Measurements from ENCODE around the gene DNAL1. TPM values are rescaled to one million over a fixed set of nuclear protein-coding genes. Genes with fewer than 3 reads are reported as not detected.

Gene DNAL1
- total and polyA plus RNA-seq, 9 donors = 5.7 to 10.9 (median 6.7) TPM

DNA sequence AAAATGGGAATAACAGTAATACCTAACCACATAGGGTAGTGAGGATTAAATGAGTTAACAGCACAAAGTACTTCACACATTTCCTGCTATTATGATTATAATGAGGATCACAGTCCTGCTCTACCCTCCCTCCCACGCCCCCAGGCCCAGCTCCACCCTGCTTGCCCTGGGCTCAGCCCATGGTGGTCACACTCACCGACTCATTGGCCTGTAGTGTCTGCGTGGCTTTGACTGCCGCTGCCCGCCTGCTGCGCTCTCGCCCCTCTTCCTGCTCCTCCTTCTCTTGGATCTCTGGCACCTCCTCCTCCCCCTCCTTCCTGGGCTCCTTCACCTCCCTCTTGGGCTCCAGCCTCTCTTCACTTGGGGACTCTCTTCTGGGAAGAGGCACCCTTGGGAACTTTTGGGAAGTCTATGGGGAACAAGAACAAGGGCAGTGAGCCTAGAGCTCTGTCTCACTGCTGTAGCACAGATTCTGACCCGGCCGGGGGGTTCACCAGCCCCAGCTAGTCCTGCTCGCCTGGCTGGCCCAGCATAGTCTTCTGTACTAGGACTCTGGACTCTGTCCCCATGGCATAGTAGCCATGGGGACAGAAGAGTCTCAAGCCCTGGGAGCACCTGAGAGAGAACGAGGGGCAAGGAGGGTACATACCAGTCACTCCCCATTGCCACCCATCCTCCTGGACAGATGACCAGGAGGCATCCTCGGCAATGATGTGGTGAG is 76.5 kb downstream of the DNAL1 start:
- Histone ChIP-seq H3K9me3 (replicated peaks; ENCODE audit: control insufficient read depth, low read depth, low read length) (no peaks in the 10 kb centered on the region), H3K4me3 (ENCODE audit: low read length) (no peak overlapping the region), H3K4me1 (ENCODE audit: control insufficient read depth, insufficient read depth, low read length) (peaks cover 52% of the 10 kb centered on the region), H3K36me3 (ENCODE audit: control insufficient read depth, insufficient read depth, low read length) (peaks cover 90% of the 10 kb centered on the region), H3K27me3 (ENCODE audit: control insufficient read depth, insufficient read depth, low read length) (no peaks in the 10 kb centered on the region), H3K27ac (ENCODE audit: low read length) (no peak overlapping the region)
- no peak for DNase-seq
- 74% methylated on average over 12 of the region's 12 CpGs for WGBS (ENCODE audit: insufficient coverage)

DNA sequence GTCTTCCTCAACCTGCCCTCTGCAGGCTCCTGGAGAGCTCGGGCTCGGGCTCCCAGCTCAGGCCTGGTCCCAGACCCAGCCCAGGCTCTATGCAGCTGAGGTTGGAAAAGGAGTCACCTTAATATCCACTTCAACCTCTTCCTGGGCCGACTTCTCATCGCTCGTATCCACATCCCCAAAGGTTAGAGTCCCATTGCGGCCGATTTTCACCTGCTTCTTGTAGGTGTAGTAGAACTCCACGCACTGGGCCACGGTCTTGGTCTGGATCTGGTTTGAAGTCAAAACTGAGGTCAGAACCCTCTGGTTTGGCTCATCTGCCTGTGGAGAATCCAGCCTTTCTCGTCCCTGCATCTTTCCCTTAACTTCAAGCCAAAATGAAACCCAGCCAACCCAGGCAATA is 77.8 kb downstream of the DNAL1 start:
- no peaks in the 10 kb centered on the region for H3K27me3 ChIP-seq (ENCODE audit: control insufficient read depth, insufficient read depth, low read length)
- H3K36me3 ChIP-seq (ENCODE audit: control insufficient read depth, insufficient read depth, low read length) = peaks cover 93% of the 10 kb centered on the region
- no peak for DNase-seq
- H3K27ac ChIP-seq (ENCODE audit: low read length) = no peak overlapping the region
- H3K4me1 ChIP-seq (ENCODE audit: control insufficient read depth, insufficient read depth, low read length) = peaks cover 59% of the 10 kb centered on the region
- H3K4me3 ChIP-seq (ENCODE audit: low read length) = no peak overlapping the region
- 100% methylated on average over 2 of the region's 10 CpGs for WGBS (ENCODE audit: insufficient coverage)
- H3K9me3 ChIP-seq (replicated peaks; ENCODE audit: control insufficient read depth, low read depth, low read length) = no peaks in the 10 kb centered on the region

DNA sequence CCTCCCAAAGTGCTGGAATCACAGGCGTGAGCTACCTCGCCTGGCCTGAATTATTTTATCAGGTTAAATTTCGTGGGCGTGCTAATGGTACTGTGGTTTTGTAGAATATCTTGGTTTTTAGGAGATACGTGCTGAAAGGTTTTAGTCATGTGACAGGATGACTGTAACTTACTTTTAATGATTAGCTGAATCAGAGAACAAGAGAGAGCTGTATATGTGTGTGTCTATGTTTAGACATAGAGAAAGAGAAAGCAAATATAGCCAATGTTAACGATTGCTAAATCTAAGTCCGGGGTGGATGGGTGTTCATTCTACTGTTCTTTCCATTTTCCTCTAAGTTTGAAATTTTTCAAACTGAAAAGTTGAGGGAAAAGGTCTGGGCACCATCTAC is 78.6 kb downstream of the DNAL1 start:
- no peak overlapping the region for H3K4me3 ChIP-seq (ENCODE audit: low read length)
- peak overlapping the region; percentile 71 for H3K27ac ChIP-seq (ENCODE audit: low read length)
- no peaks in the 10 kb centered on the region for H3K9me3 ChIP-seq (replicated peaks; ENCODE audit: control insufficient read depth, low read depth, low read length)
- no peak for DNase-seq
- 52% methylated on average over 2 of the region's 7 CpGs for WGBS (ENCODE audit: insufficient coverage)
- peaks cover 93% of the 10 kb centered on the region for H3K36me3 ChIP-seq (ENCODE audit: control insufficient read depth, insufficient read depth, low read length)
- H3K27me3 ChIP-seq (ENCODE audit: control insufficient read depth, insufficient read depth, low read length) = no peaks in the 10 kb centered on the region
- H3K4me1 ChIP-seq (ENCODE audit: control insufficient read depth, insufficient read depth, low read length) = peaks cover 53% of the 10 kb centered on the region

DNA sequence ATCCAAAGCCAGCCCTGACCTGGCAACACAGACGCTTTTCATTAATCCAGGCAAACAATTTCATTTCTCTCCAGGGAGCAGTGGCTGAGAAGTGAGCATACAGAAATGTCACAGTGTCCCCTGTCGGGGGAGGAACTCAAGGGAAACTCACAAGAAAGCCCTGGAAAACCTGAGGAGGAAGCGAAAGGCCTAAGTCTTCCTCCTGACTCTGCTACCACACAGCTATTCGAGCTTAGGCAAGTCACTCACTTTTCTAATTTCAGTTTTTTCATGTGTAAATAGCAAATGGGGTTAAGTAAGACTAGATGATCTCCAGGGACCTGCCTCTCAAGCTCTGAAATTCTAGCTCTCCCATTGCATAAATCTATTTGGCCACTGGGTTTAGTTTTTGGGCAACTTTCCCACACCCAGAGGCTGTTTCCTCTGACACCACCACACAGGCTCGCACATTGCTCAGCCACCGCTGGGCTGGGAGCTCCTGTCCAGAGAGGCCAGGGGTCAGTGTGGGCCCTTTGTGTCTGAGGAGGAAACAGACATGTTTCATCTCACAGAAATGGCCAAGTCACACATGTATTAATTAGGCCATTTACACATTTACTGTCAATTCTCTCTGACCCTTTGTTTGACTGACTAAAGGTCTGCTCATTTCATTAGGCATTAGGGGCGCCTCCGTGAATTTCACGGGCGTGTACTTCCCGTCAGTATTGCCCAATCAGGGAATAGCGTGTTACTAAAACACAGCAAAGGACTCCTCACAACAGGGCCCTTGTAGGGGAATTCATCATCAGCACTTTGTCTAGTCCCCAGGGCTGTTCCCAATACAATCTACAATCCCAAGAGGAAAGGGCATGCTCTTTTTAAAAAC is 79.2 kb downstream of the DNAL1 start:
- Histone ChIP-seq H3K27ac (ENCODE audit: low read length) (peak overlapping the region; percentile 71), H3K36me3 (ENCODE audit: control insufficient read depth, insufficient read depth, low read length) (peaks cover 94% of the 10 kb centered on the region), H3K4me3 (ENCODE audit: low read length) (no peak overlapping the region), H3K9me3 (replicated peaks; ENCODE audit: control insufficient read depth, low read depth, low read length) (no peaks in the 10 kb centered on the region), H3K27me3 (ENCODE audit: control insufficient read depth, insufficient read depth, low read length) (no peaks in the 10 kb centered on the region), H3K4me1 (ENCODE audit: control insufficient read depth, insufficient read depth, low read length) (peaks cover 53% of the 10 kb centered on the region)
- WGBS (ENCODE audit: insufficient coverage) = 53% methylated on average over 2 of the region's 12 CpGs
- peak; percentile 78 for DNase-seq

DNA sequence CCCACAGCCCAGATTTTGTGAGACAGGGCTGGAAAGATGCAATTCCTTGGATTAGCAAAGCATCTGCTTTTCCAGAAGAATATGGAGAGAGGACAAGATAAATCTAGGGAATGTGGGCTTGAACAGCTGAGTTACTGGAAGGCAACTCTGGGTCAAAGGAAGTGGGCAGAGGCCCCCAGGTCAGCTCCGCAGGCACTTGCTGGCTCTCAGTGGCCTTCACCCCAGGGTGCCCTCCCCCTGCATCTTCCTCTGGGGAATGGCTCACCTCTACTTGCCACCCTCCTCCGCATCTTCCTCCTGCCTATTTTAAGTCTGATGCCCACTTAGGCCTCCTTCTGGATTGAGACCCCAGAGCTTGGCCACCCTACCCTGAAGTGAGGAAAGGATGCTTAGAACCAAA is 79.9 kb downstream of the DNAL1 start:
- no peaks in the 10 kb centered on the region for H3K9me3 ChIP-seq (replicated peaks; ENCODE audit: control insufficient read depth, low read depth, low read length)
- no peaks in the 10 kb centered on the region for H3K27me3 ChIP-seq (ENCODE audit: control insufficient read depth, insufficient read depth, low read length)
- H3K4me3 ChIP-seq (ENCODE audit: low read length) = no peak overlapping the region
- peaks cover 49% of the 10 kb centered on the region for H3K4me1 ChIP-seq (ENCODE audit: control insufficient read depth, insufficient read depth, low read length)
- 80% methylated on average over 1 of the region's 2 CpGs for WGBS (ENCODE audit: insufficient coverage)
- H3K36me3 ChIP-seq (ENCODE audit: control insufficient read depth, insufficient read depth, low read length) = peaks cover 94% of the 10 kb centered on the region
- peak overlapping the region; percentile 71 for H3K27ac ChIP-seq (ENCODE audit: low read length)
- DNase-seq = no peak

DNA sequence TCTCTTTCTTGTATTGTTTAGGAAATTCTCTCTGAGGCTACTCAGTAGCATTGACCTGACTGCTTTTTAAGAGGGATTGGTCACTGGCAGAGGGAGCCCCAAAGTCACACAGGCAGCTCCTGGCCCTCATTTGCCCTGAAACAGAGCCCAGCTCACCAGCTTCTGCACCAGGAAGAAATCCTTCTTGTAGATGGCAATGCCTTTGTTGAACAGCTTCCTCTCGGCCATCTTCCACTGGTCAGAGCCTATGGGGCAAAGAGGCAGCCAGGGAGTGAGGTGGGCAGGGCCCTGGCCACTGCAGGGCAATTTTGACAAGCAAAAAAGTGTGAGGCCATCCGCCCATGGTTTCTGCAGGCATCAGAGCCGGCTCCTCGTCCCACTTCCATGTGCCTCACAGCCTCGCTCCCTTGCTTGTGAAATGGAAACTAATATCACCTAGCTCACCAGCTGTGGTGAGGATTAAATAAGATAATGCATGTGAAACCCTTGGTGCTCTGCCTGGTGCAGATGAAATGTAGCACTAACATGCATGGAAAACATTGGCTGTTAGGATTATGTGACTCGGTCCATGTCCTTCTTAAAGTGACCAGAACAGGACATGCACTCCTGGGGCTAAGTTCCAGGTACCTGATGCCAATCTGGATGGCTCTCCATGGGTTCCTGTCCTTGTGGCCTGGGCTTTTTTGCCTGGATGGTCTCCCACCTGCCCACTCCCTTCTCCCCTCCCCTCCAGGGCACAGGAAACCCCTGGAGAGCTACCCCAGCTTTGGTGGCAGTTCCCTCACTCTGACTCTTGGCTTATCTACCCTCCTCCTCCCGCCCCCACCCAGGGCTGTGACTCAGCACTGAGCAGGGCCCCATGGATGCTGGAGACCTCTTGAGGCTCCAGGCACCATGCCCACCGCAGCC is 80.6 kb downstream of the DNAL1 start:
- DNase-seq = no peak
- H3K9me3 ChIP-seq (replicated peaks; ENCODE audit: control insufficient read depth, low read depth, low read length) = no peaks in the 10 kb centered on the region
- H3K4me1 ChIP-seq (ENCODE audit: control insufficient read depth, insufficient read depth, low read length) = peaks cover 47% of the 10 kb centered on the region
- no peak overlapping the region for H3K4me3 ChIP-seq (ENCODE audit: low read length)
- peaks cover 96% of the 10 kb centered on the region for H3K36me3 ChIP-seq (ENCODE audit: control insufficient read depth, insufficient read depth, low read length)
- WGBS (ENCODE audit: insufficient coverage) = 73% methylated on average over 3 of the region's 8 CpGs
- no peaks in the 10 kb centered on the region for H3K27me3 ChIP-seq (ENCODE audit: control insufficient read depth, insufficient read depth, low read length)
- H3K27ac ChIP-seq (ENCODE audit: low read length) = no peak overlapping the region

DNA sequence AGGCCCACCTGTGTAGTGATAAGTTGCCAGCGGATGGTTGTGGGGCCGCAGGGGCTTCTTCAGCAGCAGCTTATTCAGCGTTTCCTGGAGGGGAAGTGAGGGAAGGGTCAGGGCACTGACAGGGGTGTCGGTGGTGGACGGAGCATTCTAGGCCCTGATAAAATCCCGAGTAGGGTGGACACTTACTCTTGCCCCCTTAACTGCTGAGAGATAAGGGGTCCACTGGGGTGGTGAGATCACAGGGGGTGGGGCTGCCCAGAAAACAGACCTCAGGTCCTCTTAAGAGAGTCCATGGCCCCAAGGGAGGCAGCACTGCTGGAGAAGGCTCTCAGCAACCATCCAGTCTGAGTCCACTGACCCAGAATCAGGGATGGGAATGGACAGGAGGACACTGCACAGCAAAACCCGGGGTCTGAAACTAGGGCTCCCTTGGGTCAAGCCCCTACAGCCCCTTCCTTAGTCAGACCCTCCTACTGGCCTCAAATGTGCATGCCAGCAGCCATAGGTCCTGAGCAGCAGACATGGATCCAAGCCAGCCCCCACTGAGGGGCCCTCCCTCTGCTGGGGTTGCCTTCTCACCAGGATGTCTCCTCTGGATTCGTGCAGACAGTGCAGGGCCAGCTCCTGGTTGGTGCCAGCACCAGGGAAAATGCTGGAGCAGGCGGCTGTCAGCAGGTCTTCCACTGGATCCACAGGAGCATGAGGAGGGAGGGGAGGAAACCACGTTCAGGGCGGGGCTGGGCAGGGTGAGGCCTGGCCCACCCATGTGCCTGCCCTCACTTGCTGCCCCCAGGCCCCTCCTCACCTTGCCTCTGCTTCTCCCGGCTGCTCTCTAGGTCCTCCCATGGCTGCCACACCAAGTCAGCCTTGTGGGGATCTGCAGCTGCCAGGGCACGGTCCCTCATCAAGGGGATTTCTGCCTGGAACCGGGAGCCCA is 81.5 kb downstream of the DNAL1 start:
- no peaks in the 10 kb centered on the region for H3K27me3 ChIP-seq (ENCODE audit: control insufficient read depth, insufficient read depth, low read length)
- no peak for DNase-seq
- 62% methylated on average over 9 of the region's 14 CpGs for WGBS (ENCODE audit: insufficient coverage)
- peaks cover 47% of the 10 kb centered on the region for H3K4me1 ChIP-seq (ENCODE audit: control insufficient read depth, insufficient read depth, low read length)
- no peak overlapping the region for H3K27ac ChIP-seq (ENCODE audit: low read length)
- peaks cover 95% of the 10 kb centered on the region for H3K36me3 ChIP-seq (ENCODE audit: control insufficient read depth, insufficient read depth, low read length)
- no peak overlapping the region for H3K4me3 ChIP-seq (ENCODE audit: low read length)
- H3K9me3 ChIP-seq (replicated peaks; ENCODE audit: control insufficient read depth, low read depth, low read length) = no peaks in the 10 kb centered on the region

DNA sequence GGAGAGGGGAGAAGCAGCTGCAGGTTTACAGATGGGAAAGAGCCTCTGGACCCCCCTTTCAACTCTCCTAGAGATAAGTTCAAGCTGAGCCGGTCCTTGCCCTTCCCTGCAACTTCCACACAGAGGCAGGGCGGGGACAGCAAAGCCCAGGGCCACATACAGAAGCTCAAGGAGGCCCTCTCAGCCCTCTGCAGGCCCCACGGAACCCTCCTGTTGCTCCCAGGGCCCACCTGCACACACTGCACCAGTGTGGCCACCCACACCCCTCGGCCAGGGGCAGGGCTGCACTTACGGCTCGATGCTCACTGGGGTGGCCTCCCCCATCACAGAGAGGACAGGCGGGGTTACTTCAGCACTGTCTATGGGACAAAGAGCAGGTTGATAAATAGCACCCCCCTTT is 82.4 kb downstream of the DNAL1 start:
- DNase-seq = no peak
- H3K4me3 ChIP-seq (ENCODE audit: low read length) = no peak overlapping the region
- no peaks in the 10 kb centered on the region for H3K27me3 ChIP-seq (ENCODE audit: control insufficient read depth, insufficient read depth, low read length)
- peaks cover 90% of the 10 kb centered on the region for H3K36me3 ChIP-seq (ENCODE audit: control insufficient read depth, insufficient read depth, low read length)
- peaks cover 47% of the 10 kb centered on the region for H3K4me1 ChIP-seq (ENCODE audit: control insufficient read depth, insufficient read depth, low read length)
- H3K27ac ChIP-seq (ENCODE audit: low read length) = no peak overlapping the region
- no peaks in the 10 kb centered on the region for H3K9me3 ChIP-seq (replicated peaks; ENCODE audit: control insufficient read depth, low read depth, low read length)
- 91% methylated on average over 4 of the region's 7 CpGs for WGBS (ENCODE audit: insufficient coverage)

DNA sequence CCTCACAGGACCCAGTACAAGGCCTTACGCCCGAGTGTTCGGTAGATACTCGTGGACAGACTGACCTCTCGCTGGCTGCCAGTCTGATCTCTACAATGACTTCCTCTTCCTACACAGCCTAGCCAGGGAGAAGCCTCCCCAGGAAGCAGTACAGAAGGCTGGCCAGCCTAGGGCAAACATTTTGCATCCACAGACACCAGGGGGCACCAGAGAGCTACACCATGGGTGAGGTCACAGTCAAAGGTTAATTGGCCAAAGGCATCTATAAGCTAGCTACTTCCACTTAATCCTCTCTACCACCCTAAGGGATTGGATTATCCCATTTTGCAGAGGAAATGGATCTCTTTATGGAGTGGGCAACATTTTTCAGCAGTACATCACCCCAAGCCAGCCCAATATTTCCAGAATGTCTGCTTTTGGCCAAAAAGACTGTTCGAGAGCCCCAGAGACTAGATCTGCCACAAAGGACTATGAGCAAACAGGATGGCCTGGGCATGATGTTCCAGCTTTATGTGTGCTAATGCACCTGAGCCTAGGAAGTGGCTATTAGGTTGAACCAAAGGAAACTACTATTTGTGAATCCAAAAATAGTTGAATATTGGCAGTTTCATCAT is 84.0 kb downstream of the DNAL1 start:
- Histone ChIP-seq H3K4me1 (ENCODE audit: control insufficient read depth, insufficient read depth, low read length) (peaks cover 44% of the 10 kb centered on the region), H3K36me3 (ENCODE audit: control insufficient read depth, insufficient read depth, low read length) (peaks cover 86% of the 10 kb centered on the region), H3K9me3 (replicated peaks; ENCODE audit: control insufficient read depth, low read depth, low read length) (no peaks in the 10 kb centered on the region), H3K4me3 (ENCODE audit: low read length) (no peak overlapping the region), H3K27ac (ENCODE audit: low read length) (peak overlapping the region; percentile 37), H3K27me3 (ENCODE audit: control insufficient read depth, insufficient read depth, low read length) (no peaks in the 10 kb centered on the region)
- DNase-seq = peak; percentile 88
- WGBS (ENCODE audit: insufficient coverage) = no CpG with 5 or more reads among the region's 6 CpGs

Data from muscle of leg (tissue), 11 donors.